AG04450 (cell line): Measurements from ENCODE around the gene GNGT1. TPM values are rescaled to one million over a fixed set of nuclear protein-coding genes. Genes with fewer than 3 reads are reported as not detected.
"Not testable (repeated sequence)": the region's sequence is repeated elsewhere in the genome, so short reads cannot be mapped to it uniquely, and the experiment has no call there.

Experiments used
- CTCF ChIA-PET: fragments of 300-600, 350-600 bp; formaldehyde crosslinking; extraction: SDS; loops from one replicate; lab custom pipeline; 2022; ENCODE audit warnings: antibody characterized with exemption, inconsistent platforms; lab: Charles Lee
- POLR2A ChIA-PET: fragments of 350-600 bp; formaldehyde crosslinking; extraction: SDS; loops from one replicate; lab custom pipeline; 2021; ENCODE audit warnings: antibody characterized with exemption, inconsistent platforms; lab: Yijun Ruan, JAX
- DNase-seq: peaks from one replicate; pipeline ENCODE4 v3.0.0-alpha.2; 2011; ENCODE audit warnings: low read depth, low spot score
- H3K27ac ChIP-seq: one replicate; pipeline ENCODE4 v1.5.1; 2012; ENCODE audit warnings: low read depth, low read length, control low read depth
- H3K27me3 ChIP-seq: one replicate; pipeline ENCODE4 v1.6.0; 2012; ENCODE audit warnings: low read length; ENCODE audit not compliant: control insufficient read depth, insufficient read depth
- H3K4me3 ChIP-seq: 2 replicates; pipeline ENCODE4 v1.5.1; 2011; ENCODE audit warnings: mild to moderate bottlenecking, low read depth, low read length, control low read depth
- H3K9me3 ChIP-seq: 2 replicates; pipeline ENCODE4 v1.5.1; 2012; ENCODE audit warnings: low read length; ENCODE audit not compliant: control insufficient read depth, insufficient read depth
- CTCF ChIP-seq: IDR thresholded peaks from 2 replicates; pipeline ENCODE4 v1.5.1; 2011; ENCODE audit warnings: low read depth, low read length, control low read depth, inconsistent platforms
- polyA plus RNA-seq: library from polyadenylated mRNA; depleted of rRNA; stranded (reverse); fragments of >200 nt; gene quantifications from 2 replicates; pipeline ENCODE4 v1.2.3, GENCODE V29; 2011

Gene GNGT1
- polyA plus RNA-seq, 1 experiment: not detected

- Histone ChIP-seq H3K4me3 (no peak overlapping the region), H3K27me3 (no peaks in the 10 kb centered on the region), H3K9me3 (no peaks in the 10 kb centered on the region), H3K27ac (no peak overlapping the region)
- POLR2A ChIA-PET: no interaction called here
- CTCF ChIA-PET: interaction anchor here (1.0 to 2.0 kb wide), 2 partner anchors 189 to 325 kb away, joined by 3 to 7 read pairs; no protein-coding TSS in a partner anchor
- TF ChIP-seq CTCF: no peak
- no peak for DNase-seq
Measured at GRCh38 chr7:93897680-93898079, 8.7 kb upstream of the GNGT1 start.

GRCh38 chr7:93902777-93903423 lies 3.5 kb upstream of the GNGT1 start:
- ChIA-PET POLR2A (no interaction called here), CTCF (interaction anchor here (0.6 to 3.8 kb wide), 47 partner anchors 10 to 1262 kb away, joined by 3 to 33 read pairs (median 3); partner anchors contain the start of gene GNG11)
- DNase-seq: peak; percentile 41
- peak; percentile 90 for TF ChIP-seq CTCF
- no peaks in the 10 kb centered on the region for H3K27me3 ChIP-seq
- no peak overlapping the region for H3K27ac ChIP-seq
- H3K9me3 ChIP-seq: no peaks in the 10 kb centered on the region
- no peak overlapping the region for H3K4me3 ChIP-seq

- DNase-seq: peak; percentile 27
- Histone ChIP-seq H3K9me3 (no peaks in the 10 kb centered on the region), H3K27ac (no peak overlapping the region), H3K4me3 (no peak overlapping the region), H3K27me3 (no peaks in the 10 kb centered on the region)
- CTCF ChIA-PET: interaction anchor here (0.6 to 1.8 kb wide), 6 partner anchors 8 to 378 kb away, joined by 3 to 5 read pairs (median 3); partner anchors contain the start of gene GNG11
- TF ChIP-seq CTCF: no peak
- POLR2A ChIA-PET: interaction anchor here (0.6 to 0.7 kb wide), 2 partner anchors 71 to 176 kb away, joined by 3 to 4 read pairs; no protein-coding TSS in a partner anchor
Measured at GRCh38 chr7:93910076-93910994, 4.0 kb downstream of the GNGT1 start.

GRCh38 chr7:93911242-93911641 lies 4.9 kb downstream of the GNGT1 start:
- H3K27ac ChIP-seq, H3K27me3 ChIP-seq, H3K4me3 ChIP-seq, DNase-seq, H3K9me3 ChIP-seq: not testable (repeated sequence)
- ChIA-PET CTCF (interaction anchor here (0.9 to 1.8 kb wide), 2 partner anchors 10 to 377 kb away, joined by 3 to 5 read pairs; no protein-coding TSS in a partner anchor), POLR2A (interaction anchor here (0.6 kb wide), 1 partner anchor 175 kb away, joined by 4 read pairs; no protein-coding TSS in a partner anchor)

- H3K27ac ChIP-seq, H3K9me3 ChIP-seq, POLR2A ChIA-PET, H3K27me3 ChIP-seq, H3K4me3 ChIP-seq, DNase-seq: not testable (repeated sequence)
- CTCF ChIA-PET: interaction anchor here (1.8 kb wide), 1 partner anchor 10 kb away, joined by 5 read pairs; no protein-coding TSS in a partner anchor
Measured at GRCh38 chr7:93911661-93912060, 5.3 kb downstream of the GNGT1 start.
